ENCODE measurements around the gene RNASEH1. TPM values are rescaled to one million over a fixed set of nuclear protein-coding genes. Genes with fewer than 3 reads are reported as not detected.

Gene RNASEH1
- total RNA-seq (28.5 and 31.2 TPM in 2 replicates), polyA plus RNA-seq (23.8 and 28.6 TPM in 2 replicates), polyA minus RNA-seq (ENCODE audit: low replicate concordance) (12.2 and 18.5 TPM in 2 replicates)
- polyA plus RNA-seq (2012) = 29.8 and 34.0 TPM in 2 replicates

- H3K4me3 ChIP-seq (replicated peaks in 1 of 4; ENCODE audit: control extremely low read depth in 1 of 4, insufficient read depth in 1 of 4, low read depth in 3 of 4, low read length in 4 of 4) = peak within 1 kb of the TSS; percentile 61 to 98 (median 83)
- peak; percentile 99 for DNase-seq (ENCODE audit: low read depth in 2 of 2)
- no peaks in the 10 kb centered on the region for H4K20me1 ChIP-seq (ENCODE audit: control insufficient read depth, extremely low read depth, insufficient read depth, low read length)
- H2AFZ ChIP-seq (ENCODE audit: low read length) = peak within 1 kb of the TSS; percentile 41
- H3K4me2 ChIP-seq (ENCODE audit: extremely low read depth, insufficient read depth, low read length) = peak within 1 kb of the TSS; percentile 95
- H3K27ac ChIP-seq (ENCODE audit: insufficient read depth, low read length) = peak within 1 kb of the TSS; percentile 91
- TF ChIP-seq CTCF (conservative IDR thresholded peaks at IDR 0.05 in 1 of 2, IDR thresholded peaks at IDR 0.05 in 1 of 2; ENCODE audit: low read depth in 1 of 2, low read length in 2 of 2) = no peak
- TF ChIP-seq EZH2 (IDR thresholded peaks at IDR 0.05; ENCODE audit: low read length, missing control alignments) = no peak
- H3K27me3 ChIP-seq (ENCODE audit: control insufficient read depth, insufficient read depth, low read length) = no peaks in the 10 kb centered on the region
- peaks cover 26% of the 10 kb centered on the region for H3K79me2 ChIP-seq (ENCODE audit: control insufficient read depth, insufficient read depth, low read length)
- peak within 1 kb of the TSS; percentile 95 for H3K9ac ChIP-seq (ENCODE audit: insufficient read depth, low read length)
- H3K36me3 ChIP-seq (ENCODE audit: control insufficient read depth, insufficient read depth, low read length) = peaks cover 6% of the 10 kb centered on the region
- no peaks in the 10 kb centered on the region for H3K9me3 ChIP-seq (ENCODE audit: control insufficient read depth, insufficient read depth, low read depth, low read length)
- H3K4me1 ChIP-seq (ENCODE audit: control insufficient read depth, extremely low read depth, insufficient read depth, low read length) = no peaks in the 10 kb centered on the region
Observed at GRCh38 chr2:3558205-3559014, at the start of gene RNASEH1. RNASEH1 (minus strand) TSS chr2:3558333; CDS start chr2:3558260, 73 bp downstream.

- Histone ChIP-seq H3K36me3 (ENCODE audit: control insufficient read depth, insufficient read depth, low read length) (no peaks in the 10 kb centered on the region), H3K4me3 (replicated peaks in 1 of 4; ENCODE audit: control extremely low read depth in 1 of 4, insufficient read depth in 1 of 4, low read depth in 3 of 4, low read length in 4 of 4) (no peak overlapping the region), H4K20me1 (ENCODE audit: control insufficient read depth, extremely low read depth, insufficient read depth, low read length) (no peaks in the 10 kb centered on the region), H2AFZ (ENCODE audit: low read length) (no peak overlapping the region), H3K4me2 (ENCODE audit: extremely low read depth, insufficient read depth, low read length) (no peak overlapping the region), H3K27me3 (ENCODE audit: control insufficient read depth, insufficient read depth, low read length) (no peaks in the 10 kb centered on the region), H3K9me3 (ENCODE audit: control insufficient read depth, insufficient read depth, low read depth, low read length) (no peaks in the 10 kb centered on the region), H3K79me2 (ENCODE audit: control insufficient read depth, insufficient read depth, low read length) (no peaks in the 10 kb centered on the region), H3K27ac (ENCODE audit: insufficient read depth, low read length) (no peak overlapping the region), H3K9ac (ENCODE audit: insufficient read depth, low read length) (no peak overlapping the region), H3K4me1 (ENCODE audit: control insufficient read depth, extremely low read depth, insufficient read depth, low read length) (no peaks in the 10 kb centered on the region)
- no peak for DNase-seq (ENCODE audit: low read depth in 2 of 2)
- TF ChIP-seq EZH2 (IDR thresholded peaks at IDR 0.05; ENCODE audit: low read length, missing control alignments) (no peak), CTCF (conservative IDR thresholded peaks at IDR 0.05 in 1 of 2, IDR thresholded peaks at IDR 0.05 in 1 of 2; ENCODE audit: low read depth in 1 of 2, low read length in 2 of 2) (no peak)
Observed at GRCh38 chr2:3606370-3607201, 48.5 kb upstream of the RNASEH1 start.

- DNase-seq (ENCODE audit: low read depth in 2 of 2) = no peak
- no peak overlapping the region for H3K9ac ChIP-seq (ENCODE audit: insufficient read depth, low read length)
- no peaks in the 10 kb centered on the region for H4K20me1 ChIP-seq (ENCODE audit: control insufficient read depth, extremely low read depth, insufficient read depth, low read length)
- no peaks in the 10 kb centered on the region for H3K9me3 ChIP-seq (ENCODE audit: control insufficient read depth, insufficient read depth, low read depth, low read length)
- no peak overlapping the region for H2AFZ ChIP-seq (ENCODE audit: low read length)
- no peak overlapping the region for H3K4me3 ChIP-seq (replicated peaks in 1 of 4; ENCODE audit: control extremely low read depth in 1 of 4, insufficient read depth in 1 of 4, low read depth in 3 of 4, low read length in 4 of 4)
- no peak overlapping the region for H3K4me2 ChIP-seq (ENCODE audit: extremely low read depth, insufficient read depth, low read length)
- no peaks in the 10 kb centered on the region for H3K36me3 ChIP-seq (ENCODE audit: control insufficient read depth, insufficient read depth, low read length)
- H3K79me2 ChIP-seq (ENCODE audit: control insufficient read depth, insufficient read depth, low read length) = no peaks in the 10 kb centered on the region
- no peak overlapping the region for H3K27ac ChIP-seq (ENCODE audit: insufficient read depth, low read length)
- no peaks in the 10 kb centered on the region for H3K27me3 ChIP-seq (ENCODE audit: control insufficient read depth, insufficient read depth, low read length)
- no peaks in the 10 kb centered on the region for H3K4me1 ChIP-seq (ENCODE audit: control insufficient read depth, extremely low read depth, insufficient read depth, low read length)
- TF ChIP-seq CTCF (conservative IDR thresholded peaks at IDR 0.05 in 1 of 2, IDR thresholded peaks at IDR 0.05 in 1 of 2; ENCODE audit: low read depth in 1 of 2, low read length in 2 of 2) (no peak), EZH2 (IDR thresholded peaks at IDR 0.05; ENCODE audit: low read length, missing control alignments) (no peak)
Observed at GRCh38 chr2:3606028-3606369, 47.9 kb upstream of the RNASEH1 start.

Data from fibroblast of lung (primary cell).